Germinal center (tissue), 1 donor: ENCODE measurements around the gene TNNI2.

Source experiments
- DNase-seq: peaks from one replicate; pipeline ENCODE4 v3.0.0; 2012; ENCODE audit warnings: mixed read lengths, low spot score

Gene TNNI2

DNA sequence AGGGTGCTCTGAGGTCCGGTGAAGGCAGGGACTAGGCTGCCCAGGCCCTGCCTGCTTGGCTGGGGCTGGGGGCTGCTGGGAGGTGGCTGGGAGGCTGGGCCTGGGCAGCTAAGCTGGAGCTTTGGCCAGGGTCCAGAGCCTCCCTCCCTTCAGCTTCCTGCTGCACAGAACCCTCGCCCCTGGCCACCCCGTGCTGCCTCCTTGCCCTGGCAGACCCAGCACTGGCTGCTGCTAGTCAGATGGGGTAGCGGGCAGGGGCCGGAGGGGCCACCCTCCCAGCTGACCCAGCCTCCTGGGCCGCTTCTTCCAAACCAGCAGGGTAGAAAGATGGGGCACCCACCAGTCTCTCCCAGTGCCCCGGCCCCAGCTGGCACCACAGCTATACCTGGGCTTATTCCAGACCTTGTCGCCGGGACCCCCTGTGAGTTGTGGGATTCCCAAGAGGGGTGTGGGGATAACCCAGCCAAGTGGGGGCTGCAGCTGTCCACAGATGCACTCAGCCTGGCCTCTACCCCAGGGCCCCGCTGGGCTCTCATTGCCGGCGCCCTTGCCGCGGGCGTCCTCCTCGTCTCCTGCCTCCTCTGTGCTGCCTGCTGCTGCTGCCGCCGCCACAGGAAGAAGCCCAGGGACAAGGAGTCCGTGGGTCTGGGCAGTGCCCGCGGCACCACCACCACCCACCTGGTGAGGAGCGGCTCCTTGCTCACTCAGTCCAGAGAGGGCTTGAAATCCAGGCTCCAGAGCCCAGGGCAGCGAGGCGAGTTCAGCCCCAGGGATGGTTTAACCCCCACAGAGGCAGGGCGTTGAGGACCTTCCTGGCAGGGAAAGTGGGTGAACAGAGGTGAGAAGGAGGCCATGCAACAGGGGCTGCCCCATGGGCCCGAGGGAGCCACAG lies 3.8 kb upstream of the TNNI2 start, which contains the start of gene SYT8:
SYT8 (plus strand) TSS at position 212 of the 892 bp plus-strand sequence; CDS start at position 328, 116 bp downstream.
- no peak for DNase-seq

DNA sequence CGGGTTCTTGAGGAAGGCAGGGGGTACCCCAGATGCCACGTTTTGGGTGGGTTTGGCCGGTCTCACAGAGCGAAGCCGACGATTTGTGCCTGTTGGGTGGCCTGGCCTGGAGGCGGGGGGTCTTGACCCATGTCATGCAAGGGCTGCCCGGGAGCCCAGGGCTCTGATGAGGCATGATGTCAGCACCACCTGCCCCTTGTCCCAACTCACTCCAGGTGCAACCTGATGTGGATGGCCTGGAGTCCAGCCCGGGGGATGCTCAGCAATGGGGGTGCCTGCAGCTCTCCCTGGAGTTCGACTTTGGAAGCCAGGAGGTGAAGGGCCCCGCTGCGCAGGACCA lies 3.1 kb upstream of the TNNI2 start:
- DNase-seq: no peak

DNA sequence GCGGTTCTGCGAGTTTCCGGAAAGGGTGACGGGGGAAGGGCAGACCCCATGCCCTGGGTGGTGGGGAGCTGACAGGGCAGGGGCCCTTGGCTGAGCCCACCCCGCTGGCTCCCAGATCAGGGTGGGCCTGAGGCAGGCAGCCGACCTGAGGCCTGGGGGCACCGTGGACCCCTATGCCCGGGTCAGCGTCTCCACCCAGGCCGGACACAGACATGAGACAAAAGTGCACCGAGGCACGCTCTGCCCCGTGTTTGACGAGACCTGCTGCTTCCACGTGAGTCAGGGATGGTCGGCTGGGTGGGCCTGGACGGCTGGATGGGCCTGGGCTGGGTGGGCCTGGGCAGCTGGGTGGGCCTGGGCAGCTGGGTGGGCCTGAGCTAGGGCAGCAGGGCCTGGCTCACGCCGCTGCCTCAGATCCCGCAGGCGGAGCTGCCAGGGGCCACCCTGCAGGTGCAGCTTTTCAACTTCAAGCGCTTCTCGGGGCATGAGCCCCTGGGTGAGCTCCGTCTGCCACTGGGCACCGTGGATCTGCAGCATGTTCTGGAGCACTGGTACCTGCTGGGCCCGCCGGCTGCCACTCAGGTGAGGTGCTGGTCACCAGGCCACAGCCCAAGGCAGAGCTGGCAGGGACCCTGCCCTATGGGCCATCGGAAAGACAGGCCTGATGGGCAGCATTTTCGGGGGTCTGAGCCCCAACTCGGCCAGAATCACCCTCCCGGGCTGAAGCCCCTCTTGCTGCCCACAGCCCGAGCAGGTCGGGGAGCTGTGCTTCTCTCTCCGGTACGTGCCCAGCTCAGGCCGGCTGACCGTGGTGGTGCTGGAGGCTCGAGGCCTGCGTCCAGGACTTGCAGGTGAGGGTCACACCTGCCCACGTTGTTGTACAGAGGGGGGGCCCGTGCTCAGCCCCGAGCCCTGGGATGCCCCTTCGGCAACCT lies 2.5 kb upstream of the TNNI2 start:
- DNase-seq: no peak

DNA sequence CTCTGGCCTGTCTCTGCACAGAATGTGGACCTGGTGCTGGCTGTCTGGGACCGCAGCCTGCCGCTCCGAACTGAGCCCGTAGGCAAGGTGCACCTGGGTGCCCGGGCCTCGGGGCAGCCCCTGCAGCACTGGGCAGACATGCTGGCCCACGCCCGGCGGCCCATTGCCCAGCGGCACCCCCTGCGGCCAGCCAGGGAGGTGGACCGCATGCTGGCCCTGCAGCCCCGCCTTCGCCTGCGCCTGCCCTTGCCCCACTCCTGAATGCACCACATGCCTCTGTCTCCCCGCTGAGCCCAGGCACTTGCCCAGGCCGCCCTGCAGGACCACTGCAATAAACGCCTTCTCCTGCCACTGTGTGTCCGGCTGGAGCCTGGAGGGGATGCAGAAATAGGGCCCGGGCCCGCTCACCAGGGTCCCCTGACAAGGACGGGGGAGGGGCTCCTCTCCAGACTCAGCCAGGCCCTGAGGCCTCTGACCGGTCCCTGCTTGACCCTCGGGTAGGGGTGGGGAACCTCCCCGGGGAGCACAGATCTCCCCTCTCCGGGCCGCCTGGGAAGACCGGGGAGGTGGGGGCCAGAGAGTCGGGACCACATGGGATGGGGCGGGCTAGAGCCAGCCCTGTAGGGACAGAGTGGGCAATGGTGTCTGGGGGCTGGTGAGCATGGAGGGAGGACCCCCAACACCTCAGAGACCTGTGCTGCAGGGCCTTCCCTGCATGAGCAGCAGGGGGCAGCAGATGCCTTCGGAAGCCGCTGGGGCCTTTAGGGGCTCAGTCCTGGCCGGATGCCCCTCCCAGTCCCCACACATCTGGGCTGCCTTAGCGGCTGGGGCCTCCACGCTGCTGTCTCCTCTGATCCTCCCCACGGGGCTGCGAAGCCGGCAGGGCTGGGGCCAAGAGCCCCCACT lies 1.4 kb upstream of the TNNI2 start:
- DNase-seq: peak; percentile 89

DNA sequence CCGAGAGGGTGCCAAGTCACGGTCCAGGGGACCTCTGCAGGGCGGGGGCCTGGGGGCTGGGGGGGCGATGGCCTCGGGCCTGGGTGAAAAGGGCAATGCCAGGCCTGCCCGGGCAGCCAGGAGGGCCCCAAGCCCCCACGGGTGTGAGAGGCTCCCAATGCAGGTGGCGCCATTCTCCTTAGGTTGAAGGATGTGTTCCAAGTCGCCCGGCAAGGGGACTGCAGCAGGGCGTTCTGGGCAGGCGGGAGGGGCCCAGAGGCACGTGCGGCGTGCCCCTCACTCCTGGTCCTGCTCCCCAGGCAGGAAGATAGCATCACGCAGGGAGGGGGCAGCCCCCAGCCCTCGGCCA lies 730 bp upstream of the TNNI2 start:
- no peak for DNase-seq

DNA sequence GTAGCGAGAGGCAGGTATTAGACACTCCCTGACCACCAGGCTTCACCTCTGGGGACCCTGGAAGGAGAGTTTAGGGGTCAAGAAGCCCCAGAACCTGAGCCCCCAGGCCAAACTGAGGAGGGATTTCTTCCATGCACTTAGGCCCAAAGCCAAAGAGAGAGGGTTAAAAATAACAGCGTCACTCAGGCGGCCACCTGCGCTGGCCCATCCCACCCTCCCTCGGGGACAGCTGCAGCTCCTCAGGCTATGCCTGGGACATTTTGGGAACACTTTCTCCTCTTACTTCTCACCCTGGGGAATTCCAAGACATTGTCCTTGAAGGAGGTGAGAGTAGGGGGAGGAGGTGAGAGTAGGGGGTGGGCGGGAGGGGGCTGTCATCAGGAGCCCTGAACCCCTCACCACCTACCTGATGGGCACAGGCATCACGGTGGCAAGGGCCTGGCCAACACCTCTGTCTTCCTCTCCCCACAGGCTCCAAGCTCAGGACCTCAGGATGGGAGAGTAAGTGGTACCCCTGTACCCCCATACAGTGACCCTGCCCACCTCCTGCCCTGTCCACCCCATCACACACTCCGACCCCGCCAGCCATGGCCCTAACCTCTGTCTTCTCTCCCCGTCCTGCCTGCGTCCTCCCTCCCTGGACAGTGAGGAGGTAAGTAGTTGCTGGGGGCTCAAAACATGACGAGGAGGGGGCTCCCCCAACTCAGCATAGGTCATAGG lies 583 bp downstream of the TNNI2 start:
- DNase-seq: no peak

DNA sequence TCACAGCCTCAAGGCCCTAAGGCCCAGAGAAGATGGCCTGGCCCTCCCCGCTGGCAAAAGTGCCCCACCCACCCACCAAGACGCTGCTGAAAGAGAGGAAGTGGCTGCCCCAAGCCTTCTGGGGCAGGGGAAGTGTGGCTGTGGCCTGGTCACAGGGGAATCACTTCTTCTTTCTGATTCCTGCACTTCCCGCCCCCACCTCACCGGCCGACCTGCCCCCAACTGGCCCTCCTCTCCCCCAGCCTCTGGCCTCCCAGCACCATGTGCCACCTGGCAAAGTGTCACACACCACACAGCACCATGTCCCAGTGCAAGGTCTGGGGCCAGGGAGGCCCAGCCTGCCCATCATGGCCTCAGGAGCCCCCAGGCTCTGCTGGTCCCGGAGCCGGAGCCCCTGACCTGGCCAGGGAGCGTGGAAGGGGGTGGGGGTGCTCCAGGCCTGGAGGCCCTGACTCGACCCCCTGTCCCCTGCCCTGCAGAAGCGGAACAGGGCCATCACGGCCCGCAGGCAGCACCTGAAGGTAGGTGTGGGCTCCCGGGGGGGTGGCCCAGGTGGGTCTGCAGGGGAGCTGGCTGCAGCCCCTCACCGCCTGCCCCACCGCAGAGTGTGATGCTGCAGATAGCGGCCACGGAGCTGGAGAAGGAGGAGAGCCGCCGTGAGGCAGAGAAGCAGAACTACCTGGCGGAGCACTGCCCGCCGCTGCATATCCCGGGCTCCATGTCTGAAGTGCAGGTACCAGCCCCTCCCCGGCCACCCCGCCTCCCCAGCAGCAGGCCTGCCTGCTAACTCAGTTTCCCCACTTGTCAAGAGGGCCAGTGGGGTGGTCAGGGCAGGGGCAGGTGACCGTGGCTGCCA lies 1.4 kb downstream of the TNNI2 start:
- DNase-seq: peak; percentile 79

DNA sequence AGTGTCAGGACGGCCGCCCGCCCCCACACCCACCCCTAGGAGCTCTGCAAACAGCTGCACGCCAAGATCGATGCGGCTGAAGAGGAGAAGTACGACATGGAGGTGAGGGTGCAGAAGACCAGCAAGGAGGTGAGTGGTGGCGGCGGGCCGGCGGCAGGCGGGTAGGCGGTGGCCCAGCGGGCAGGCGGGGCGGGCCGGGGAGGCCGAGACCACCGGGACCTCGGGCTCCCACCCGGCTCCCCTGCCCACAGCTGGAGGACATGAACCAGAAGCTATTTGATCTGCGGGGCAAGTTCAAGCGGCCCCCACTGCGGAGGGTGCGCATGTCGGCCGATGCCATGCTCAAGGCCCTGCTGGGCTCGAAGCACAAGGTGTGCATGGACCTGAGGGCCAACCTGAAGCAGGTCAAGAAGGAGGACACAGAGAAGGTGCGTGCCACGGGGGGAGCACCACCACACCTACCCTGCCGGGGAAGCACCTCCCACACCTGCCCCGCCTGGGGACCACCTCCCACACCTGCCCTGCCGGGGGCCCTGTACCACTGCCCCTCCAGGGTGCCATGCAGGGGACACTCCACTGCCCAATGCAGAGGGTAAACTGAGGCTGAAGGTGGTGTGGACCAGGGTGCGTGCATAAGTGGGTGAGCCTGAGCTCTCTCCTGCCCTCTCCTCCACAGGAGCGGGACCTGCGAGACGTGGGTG lies 2.1 kb downstream of the TNNI2 start:
- DNase-seq: no peak

DNA sequence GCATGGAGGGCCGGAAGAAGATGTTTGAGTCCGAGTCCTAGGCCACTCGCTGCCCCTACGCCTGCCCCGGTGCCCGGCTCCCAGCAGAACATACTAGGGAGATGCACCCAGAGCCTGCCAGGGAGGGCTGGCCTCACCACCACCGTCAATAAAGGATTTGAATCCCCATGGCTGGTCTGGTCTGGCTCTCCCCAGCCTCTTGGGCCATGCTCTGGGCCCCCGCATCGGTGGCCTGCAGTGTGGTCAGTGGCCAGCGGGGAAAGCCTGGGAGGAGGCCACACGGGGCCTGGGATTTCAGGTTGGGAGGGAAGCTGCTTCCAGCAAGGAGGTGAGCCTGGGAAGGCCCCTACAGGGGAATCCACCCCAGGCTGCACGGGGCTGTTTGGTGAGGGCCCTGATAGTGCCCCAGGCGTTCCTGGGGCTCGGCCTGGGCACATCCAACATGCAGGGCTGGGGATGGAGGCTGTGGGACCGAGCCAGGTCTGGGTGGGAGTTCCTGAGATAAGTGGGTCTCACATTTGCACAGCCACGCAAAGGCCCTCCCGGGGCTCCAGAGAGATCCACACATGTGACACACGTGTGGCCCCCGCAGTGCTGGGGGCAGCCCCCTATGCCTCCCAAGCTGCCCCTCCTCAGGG lies 2.8 kb downstream of the TNNI2 start:
- DNase-seq: no peak

DNA sequence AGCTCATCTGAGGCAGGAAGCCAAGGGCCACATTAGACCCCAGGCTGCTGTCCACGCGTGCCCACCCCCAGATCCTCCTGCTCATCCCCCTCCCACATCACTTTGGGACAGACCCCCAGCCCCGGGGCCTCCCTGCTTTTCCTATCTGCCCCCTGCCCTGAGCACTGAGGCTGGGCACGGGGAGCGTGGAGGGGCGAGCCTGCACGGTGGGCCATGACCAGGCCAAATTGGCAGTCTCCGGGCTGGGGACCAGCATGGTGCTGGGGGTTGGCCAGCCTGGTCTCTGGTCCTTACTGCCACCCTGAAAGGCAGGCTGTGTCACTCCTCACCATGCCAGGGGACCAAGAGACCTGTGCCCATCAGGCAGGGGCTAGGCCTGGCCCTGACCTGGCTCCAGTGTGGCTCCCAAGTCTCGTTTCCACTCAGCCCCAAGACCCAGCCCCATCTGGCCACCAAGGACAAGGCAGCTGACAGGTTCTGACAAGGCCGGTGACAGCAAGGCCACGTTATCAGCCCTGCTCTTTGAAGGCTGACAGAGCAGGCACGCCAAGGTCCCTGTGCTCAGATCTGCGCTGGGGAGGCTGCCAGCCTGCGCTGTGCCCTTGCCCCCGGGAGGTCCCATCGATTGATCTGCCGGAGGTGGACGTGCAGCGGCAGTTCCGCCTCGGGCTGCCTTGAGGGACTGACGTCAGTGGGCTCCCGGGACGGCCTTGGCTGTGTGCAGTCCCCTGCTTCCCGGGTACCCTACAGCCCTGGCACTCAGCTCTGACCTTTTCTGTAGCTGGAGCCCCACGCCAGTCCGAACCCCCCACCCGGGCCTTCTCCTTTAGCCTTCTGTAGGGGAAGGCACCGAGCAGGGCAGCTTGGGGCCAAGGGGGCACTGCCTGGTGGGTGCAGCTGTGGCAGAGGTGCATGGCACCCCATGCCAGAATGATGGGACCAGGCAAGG lies 3.6 kb downstream of the TNNI2 start:
- DNase-seq: no peak

DNA sequence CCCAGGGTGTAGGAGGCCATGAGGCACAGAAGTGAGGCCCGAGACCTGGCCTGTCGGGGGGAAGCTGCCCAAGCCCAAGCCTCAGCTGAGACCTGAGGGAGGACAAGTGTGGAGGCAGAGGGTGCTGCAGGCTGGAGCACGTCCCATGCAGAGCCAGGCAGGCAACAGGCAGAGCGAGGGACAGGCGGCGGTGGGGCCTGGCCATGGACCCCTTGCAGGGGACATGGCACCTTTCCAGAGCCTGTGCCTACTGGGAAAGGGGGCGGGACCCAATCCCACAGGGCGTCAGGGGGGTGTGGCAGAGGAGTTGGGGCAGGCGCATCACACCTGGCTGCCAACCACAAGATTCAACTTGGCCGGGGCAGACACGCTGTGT lies 4.3 kb downstream of the TNNI2 start:
- no peak for DNase-seq

DNA sequence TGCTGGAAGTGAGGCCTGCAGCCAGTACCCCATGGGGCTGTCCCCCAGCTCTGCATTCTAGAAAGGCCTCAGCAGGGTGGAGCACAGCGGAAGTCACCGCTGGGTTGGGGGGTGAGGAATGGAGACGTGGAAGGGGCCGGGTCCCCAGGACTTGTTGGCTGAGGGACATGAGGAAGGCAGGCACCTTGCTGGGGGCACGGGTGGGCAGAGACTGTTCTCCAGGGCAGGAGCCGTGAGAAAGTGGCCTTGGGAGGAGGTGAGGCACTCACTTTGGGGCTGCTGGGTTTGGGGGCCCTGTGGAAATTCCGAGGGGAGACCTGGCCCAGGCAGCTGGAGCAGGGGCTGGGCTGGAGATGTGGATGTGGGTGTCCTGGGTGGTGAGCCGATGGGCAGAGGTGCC lies 5.0 kb downstream of the TNNI2 start:
- DNase-seq: no peak

DNA sequence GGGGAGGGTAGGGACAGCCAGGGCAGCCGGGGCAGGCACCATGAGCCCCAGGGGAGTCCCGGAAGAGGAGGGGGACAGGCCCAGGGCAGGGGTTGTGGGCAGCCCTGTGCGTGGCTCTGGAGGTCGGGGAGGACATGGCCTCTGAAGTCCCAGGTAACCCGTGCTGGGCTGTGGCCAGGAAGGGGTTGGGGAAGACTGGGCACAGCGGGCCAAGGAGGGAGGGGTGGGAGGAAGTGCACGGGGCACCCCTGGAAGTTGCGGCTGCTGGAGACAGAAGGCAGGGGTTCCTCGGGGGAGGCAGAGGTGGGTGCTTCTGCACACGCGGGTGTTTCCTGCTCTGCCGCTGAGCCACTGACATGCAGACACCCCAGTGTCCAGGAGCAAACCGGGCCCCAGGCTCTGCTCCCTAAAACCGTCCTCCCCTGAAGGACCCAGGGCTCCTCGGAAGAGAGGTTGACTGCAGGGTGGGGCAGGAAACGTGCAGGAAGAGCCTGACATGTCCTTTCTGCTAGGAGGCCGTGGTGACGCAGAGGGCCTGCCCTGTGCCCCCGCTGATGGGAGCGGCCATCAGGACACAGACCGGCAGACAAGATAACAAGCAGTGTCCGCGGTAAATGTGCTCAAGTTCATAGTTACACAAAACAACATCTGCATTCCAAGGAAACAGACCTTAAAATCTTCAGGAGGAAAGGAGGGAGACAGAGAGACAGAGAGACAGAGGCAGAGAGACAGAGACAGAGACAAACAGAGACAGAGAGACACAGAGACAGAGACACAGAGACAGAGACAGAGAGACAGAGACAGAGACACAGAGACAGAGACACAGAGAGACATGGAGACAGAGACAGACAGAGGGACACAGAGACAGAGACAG lies 5.7 kb downstream of the TNNI2 start:
- no peak for DNase-seq

DNA sequence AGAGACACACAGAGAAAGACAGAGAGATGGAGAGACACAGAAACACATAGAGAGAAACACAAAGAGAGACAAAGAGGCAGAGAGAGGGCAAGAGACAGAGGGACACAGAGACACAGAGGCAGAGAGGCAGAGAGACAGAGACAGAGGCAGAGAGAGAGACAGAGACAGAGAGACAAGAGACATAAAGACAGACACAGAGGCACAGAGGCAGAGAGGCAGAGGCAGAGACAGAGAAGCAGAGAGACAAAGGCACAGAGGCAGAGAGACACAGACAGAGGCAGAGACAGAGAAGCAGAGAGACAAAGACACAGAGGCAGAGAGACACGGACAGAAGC lies 6.3 kb downstream of the TNNI2 start:
- DNase-seq: no peak

DNA sequence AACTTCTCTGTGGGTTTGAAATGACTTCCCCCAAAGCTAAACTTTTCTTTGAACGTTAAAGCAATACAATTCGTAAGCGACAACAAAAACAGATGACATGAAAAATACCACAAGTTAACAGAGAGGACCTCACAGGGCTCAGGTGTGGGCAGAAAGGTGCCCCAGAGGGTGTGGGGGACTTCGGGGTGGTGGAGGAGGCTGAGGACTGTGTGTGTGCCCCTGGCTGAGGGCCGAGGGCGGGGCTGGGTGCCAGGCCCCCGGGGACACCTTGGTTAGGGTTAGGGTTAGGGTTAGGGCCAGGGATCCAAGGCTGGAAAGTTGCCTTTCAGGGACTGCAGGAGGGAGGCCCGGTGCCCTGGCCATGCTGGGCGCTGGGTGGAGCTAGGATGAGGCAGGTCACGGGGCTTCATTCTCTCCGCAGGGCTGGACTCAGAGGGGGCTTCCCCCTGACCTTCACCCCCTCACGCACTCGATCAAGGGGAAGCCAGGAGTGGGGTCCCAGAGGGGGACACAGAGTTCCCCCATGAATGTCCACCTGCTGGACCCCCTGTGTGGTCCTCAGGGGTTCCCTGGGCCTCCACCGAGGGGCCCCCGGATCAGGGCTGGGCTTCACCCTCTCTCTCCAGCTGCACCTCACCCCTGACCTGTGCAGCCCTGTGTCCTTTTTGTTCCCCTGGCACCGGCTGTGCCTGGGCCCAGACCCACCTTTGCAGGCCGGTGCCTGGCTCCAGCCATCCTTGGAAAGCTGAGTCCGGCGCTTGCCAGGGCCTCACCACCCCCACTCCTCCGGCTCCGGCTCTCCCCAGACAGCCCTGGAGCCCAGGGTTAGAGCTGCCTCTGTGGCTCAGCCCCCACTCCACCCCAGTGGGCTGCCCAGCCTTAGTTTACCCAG lies 7.0 kb downstream of the TNNI2 start:
- no peak for DNase-seq

DNA sequence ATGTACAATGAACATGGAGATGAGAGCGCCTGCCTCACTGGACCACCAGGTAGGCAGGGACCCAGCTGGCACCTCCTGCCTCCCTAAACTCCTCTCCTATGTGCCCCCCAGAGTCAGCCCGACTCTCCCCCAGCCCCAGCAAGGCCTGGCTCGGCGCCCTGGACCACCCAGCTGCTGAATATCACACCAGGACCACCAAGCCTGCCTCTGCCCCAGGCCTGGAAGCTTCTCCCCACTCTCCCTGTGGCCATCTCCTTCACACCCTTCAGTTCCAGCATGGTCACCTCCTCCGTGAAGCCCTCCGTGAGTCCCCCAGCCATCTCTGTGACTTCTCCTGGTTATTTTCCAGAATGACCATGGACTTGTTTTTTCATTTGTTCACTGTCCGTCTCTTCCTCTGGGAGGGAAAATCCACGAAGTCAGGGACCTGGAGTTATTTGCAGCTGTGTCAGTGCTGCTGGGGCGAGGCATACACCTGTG lies 7.7 kb downstream of the TNNI2 start:
- DNase-seq: no peak
